DOHH2 (cell line): Measurements from ENCODE around the gene BNIP5.

ENCODE experiments used
- H3F3A ChIP-seq: fragments of 200-600 bp; sonication (generic), shearing (Covaris generic); 2 replicates; pipeline ENCODE4 v1.6.0; 2016; ENCODE audit warnings: antibody characterized with exemption, mild to moderate bottlenecking; ENCODE audit not compliant: control insufficient read depth, insufficient read depth
- H3K27ac ChIP-seq: fragments of 200-600 bp; sonication (generic); 2 replicates; pipeline ENCODE4 v1.5.1; 2014; ENCODE audit warnings: low read depth, mild to moderate bottlenecking, low read length, moderate library complexity
- H3K27me3 ChIP-seq: fragments of 200-600 bp; sonication (generic); 2 replicates; pipeline ENCODE4 v1.6.1; 2014; ENCODE audit warnings: mild to moderate bottlenecking, low read length, mixed read lengths; ENCODE audit not compliant: control insufficient read depth
- H3K36me3 ChIP-seq: fragments of 200-600 bp; sonication (generic); 2 replicates; pipeline ENCODE4 v1.6.1; 2014; ENCODE audit warnings: mild to moderate bottlenecking, low read length, moderate library complexity, mixed read lengths; ENCODE audit not compliant: control insufficient read depth
- H3K4me1 ChIP-seq: fragments of 200-600 bp; sonication (generic); 2 replicates; pipeline ENCODE4 v1.6.1; 2014; ENCODE audit warnings: mild to moderate bottlenecking, low read length, mixed read lengths; ENCODE audit not compliant: control insufficient read depth
- H3K4me2 ChIP-seq: fragments of 200-600 bp; sonication (generic); 2 replicates; pipeline ENCODE4 v1.6.0; 2014; ENCODE audit warnings: mild to moderate bottlenecking, low read length, moderate library complexity
- H3K4me3 ChIP-seq: fragments of 200-600 bp; sonication (generic); 2 replicates; pipeline ENCODE4 v1.5.1; 2014; ENCODE audit warnings: mild to moderate bottlenecking, low read length, mixed read lengths
- H3K79me2 ChIP-seq: fragments of 200-600 bp; sonication (generic); 2 replicates; pipeline ENCODE4 v1.6.1; 2014; ENCODE audit warnings: mild to moderate bottlenecking, low read length, mixed read lengths; ENCODE audit not compliant: control insufficient read depth
- H3K9me2 ChIP-seq: fragments of 200-600 bp; sonication (generic); replicated peaks from 2 replicates; pipeline ENCODE4 v1.6.1; 2014; ENCODE audit warnings: mild to moderate bottlenecking, low read length, mixed read lengths; ENCODE audit not compliant: control insufficient read depth
- H3K9me3 ChIP-seq: fragments of 200-600 bp; sonication (generic); 2 replicates; pipeline ENCODE4 v1.6.1; 2014; ENCODE audit warnings: antibody characterized with exemption, low read length, mixed read lengths; ENCODE audit not compliant: control insufficient read depth, insufficient read depth
- H4K20me1 ChIP-seq: fragments of 200-600 bp; sonication (generic); 2 replicates; pipeline ENCODE4 v1.6.0; 2014; ENCODE audit warnings: low read depth, mild to moderate bottlenecking, antibody characterized with exemption, low read length, moderate library complexity; ENCODE audit not compliant: control insufficient read depth, insufficient read depth
- EZH2phosphoT487 ChIP-seq: fragments of 200-600 bp; sonication (generic); IDR thresholded peaks from 2 replicates; pipeline ENCODE4 v1.6.1; 2017; ENCODE audit warnings: borderline replicate concordance, mild to moderate bottlenecking, antibody characterized with exemption, low read length, moderate library complexity, mixed read lengths
- TF ChIP-seq, protein P1 (sequence below): fragments of 200-600 bp; sonication (generic); IDR thresholded peaks from one replicate; pipeline ENCODE4 v1.5.1; 2014; ENCODE audit warnings: antibody characterized with exemption, mild to moderate bottlenecking, low read depth, low read length; ENCODE audit not compliant: poor library complexity, severe bottlenecking

Gene BNIP5

DNA sequence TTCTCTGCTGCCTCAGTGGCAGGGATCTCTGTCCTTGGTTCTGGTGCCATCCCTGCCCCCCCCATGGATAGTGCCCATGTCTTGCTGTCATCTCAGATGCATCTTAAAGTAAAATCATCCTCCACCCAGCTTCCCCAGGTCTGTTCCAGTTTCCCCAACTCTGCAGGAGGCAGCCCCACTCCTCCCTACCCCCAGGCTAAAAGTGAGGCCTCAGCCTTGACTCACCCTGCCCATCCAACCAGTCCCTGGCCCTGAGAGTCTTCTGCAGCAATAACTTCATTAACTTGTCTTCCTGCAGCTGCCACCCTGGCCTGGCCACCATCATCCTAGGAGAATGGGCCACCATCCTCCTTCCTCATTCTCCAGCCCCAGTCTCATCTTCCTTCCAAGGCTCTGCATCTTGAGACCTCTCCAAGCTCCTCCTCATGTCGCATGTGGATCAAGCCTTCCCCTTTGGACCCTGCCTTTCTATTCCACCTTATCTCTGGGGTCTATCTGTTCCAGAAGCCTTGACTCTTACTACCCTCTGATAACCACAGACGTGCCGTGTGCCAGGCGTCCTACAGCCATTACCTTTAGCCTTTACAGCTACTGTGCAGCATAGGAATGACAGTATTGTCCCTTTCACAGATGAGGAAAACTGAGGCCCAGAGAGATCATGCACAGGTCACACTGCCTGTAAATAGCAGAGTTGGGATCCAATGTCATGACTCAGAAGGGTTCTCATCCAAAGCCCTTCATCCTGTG, 68.8 kb downstream of the BNIP5 start:
- Histone ChIP-seq H3K4me3 (no peak overlapping the region), H4K20me1 (no peaks in the 10 kb centered on the region), H3K4me1 (no peaks in the 10 kb centered on the region), H3K4me2 (no peak overlapping the region), H3F3A (no peaks in the 10 kb centered on the region), H3K79me2 (no peaks in the 10 kb centered on the region), H3K27me3 (peaks cover 10% of the 10 kb centered on the region; the same call in 1 of the 2 replicates), H3K36me3 (no peaks in the 10 kb centered on the region), H3K27ac (no peak overlapping the region), H3K9me2 (no peaks in the 10 kb centered on the region), H3K9me3 (no peaks in the 10 kb centered on the region)
- TF ChIP-seq EZH2phosphoT487, result no peak
- TF ChIP-seq, protein P1, sequence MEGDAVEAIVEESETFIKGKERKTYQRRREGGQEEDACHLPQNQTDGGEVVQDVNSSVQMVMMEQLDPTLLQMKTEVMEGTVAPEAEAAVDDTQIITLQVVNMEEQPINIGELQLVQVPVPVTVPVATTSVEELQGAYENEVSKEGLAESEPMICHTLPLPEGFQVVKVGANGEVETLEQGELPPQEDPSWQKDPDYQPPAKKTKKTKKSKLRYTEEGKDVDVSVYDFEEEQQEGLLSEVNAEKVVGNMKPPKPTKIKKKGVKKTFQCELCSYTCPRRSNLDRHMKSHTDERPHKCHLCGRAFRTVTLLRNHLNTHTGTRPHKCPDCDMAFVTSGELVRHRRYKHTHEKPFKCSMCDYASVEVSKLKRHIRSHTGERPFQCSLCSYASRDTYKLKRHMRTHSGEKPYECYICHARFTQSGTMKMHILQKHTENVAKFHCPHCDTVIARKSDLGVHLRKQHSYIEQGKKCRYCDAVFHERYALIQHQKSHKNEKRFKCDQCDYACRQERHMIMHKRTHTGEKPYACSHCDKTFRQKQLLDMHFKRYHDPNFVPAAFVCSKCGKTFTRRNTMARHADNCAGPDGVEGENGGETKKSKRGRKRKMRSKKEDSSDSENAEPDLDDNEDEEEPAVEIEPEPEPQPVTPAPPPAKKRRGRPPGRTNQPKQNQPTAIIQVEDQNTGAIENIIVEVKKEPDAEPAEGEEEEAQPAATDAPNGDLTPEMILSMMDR, result no peak

DNA sequence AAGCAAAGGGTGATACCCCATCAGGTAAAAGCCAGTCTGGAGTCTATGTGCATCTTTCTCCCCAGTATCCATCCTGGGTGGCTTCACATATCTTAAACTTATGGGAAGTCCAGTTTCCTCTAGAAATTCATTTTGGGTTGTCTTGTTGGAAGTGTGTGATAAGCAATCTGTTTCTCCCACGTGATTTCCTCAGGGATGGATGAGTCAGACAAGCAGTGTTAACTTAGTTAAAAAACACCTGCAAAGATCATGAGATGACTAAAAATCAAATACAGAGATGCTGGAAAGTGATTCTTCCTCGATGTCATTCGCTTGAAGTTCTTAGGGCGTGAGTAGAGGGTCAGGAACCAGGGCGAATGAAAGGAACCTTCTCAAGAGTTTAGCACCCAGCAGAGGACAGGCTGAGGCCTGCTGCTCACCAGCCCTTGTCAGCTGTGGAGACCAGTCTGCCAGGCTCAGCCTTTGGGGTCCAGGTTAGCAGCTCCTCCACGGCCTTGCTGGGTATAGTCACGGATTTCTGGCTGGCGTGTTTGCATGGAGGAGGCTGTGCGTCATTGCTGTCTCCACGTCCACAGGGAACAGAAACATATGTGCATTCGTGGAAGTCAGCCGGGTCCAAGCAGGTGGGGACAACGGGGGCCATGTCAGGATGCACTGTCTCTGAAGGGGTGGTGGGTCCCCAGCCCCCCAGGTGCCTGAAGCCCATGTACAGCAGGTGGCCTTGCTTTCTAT, 69.6 kb downstream of the BNIP5 start:
- H3K27me3 ChIP-seq, result peaks cover 15% of the 10 kb centered on the region; the same call in 1 of the 2 replicates
- H3K36me3 ChIP-seq, result no peaks in the 10 kb centered on the region
- H3K4me1 ChIP-seq, result no peaks in the 10 kb centered on the region
- H3F3A ChIP-seq, result no peaks in the 10 kb centered on the region
- no peaks in the 10 kb centered on the region for H4K20me1 ChIP-seq
- no peak overlapping the region for H3K4me2 ChIP-seq
- no peaks in the 10 kb centered on the region for H3K9me2 ChIP-seq
- TF ChIP-seq, protein P1, result no peak
- TF ChIP-seq EZH2phosphoT487, result no peak
- no peak overlapping the region for H3K4me3 ChIP-seq
- H3K9me3 ChIP-seq, result no peaks in the 10 kb centered on the region
- no peak overlapping the region for H3K27ac ChIP-seq
- H3K79me2 ChIP-seq, result no peaks in the 10 kb centered on the region
